ENCODE results near the gene APCDD1L. TPM values are rescaled to one million over a fixed set of nuclear protein-coding genes. Genes with fewer than 3 reads are reported as not detected.
"Not testable (repeated sequence)": the region's sequence is repeated elsewhere in the genome, so short reads cannot be mapped to it uniquely, and the experiment has no call there.

APCDD1L gene
- total RNA-seq, 1 donor from 2014 or later = not detected

- DNase-seq (ENCODE audit: low read depth in 2 of 2) = peak in 1 of 2 donors; percentile 30
Measured at GRCh38 chr20:58446264-58446959, 68.8 kb downstream of the APCDD1L start.

GRCh38 chr20:58444746-58445255 lies 70.4 kb downstream of the APCDD1L start:
- DNase-seq (ENCODE audit: low read depth in 2 of 2) = no peak

GRCh38 chr20:58441723-58442122 lies 73.5 kb downstream of the APCDD1L start:
- DNase-seq (ENCODE audit: low read depth in 2 of 2) = no peak

GRCh38 chr20:58440021-58440767 lies 75.0 kb downstream of the APCDD1L start:
- DNase-seq (ENCODE audit: low read depth in 2 of 2) = peak; percentile 63 to 94

GRCh38 chr20:58438970-58439808 lies 76.0 kb downstream of the APCDD1L start:
- peak in 1 of 2 donors; percentile 11 for DNase-seq (ENCODE audit: low read depth in 2 of 2)

- no peak for DNase-seq (ENCODE audit: low read depth in 2 of 2)
Measured at GRCh38 chr20:58436868-58437645, 78.1 kb downstream of the APCDD1L start.

GRCh38 chr20:58435237-58435636 lies 80.0 kb downstream of the APCDD1L start:
- no peak for DNase-seq (ENCODE audit: low read depth in 2 of 2)

- DNase-seq (ENCODE audit: low read depth in 2 of 2) = no peak
Measured at GRCh38 chr20:58434326-58434725, 80.9 kb downstream of the APCDD1L start.

GRCh38 chr20:58433759-58434158 lies 81.4 kb downstream of the APCDD1L start:
- DNase-seq (ENCODE audit: low read depth in 2 of 2) = peak in 1 of 2 donors; percentile 78

GRCh38 chr20:58433029-58433647 lies 82.1 kb downstream of the APCDD1L start:
- DNase-seq (ENCODE audit: low read depth in 2 of 2) = no peak

- DNase-seq (ENCODE audit: low read depth in 2 of 2) = no peak
Measured at GRCh38 chr20:58432186-58432954, 82.8 kb downstream of the APCDD1L start.

- DNase-seq (ENCODE audit: low read depth in 2 of 2) = no peak
Measured at GRCh38 chr20:58431134-58431533, 84.1 kb downstream of the APCDD1L start.

- no peak for DNase-seq (ENCODE audit: low read depth in 2 of 2)
Measured at GRCh38 chr20:58429303-58429702, 85.9 kb downstream of the APCDD1L start.

GRCh38 chr20:58428364-58428763 lies 86.8 kb downstream of the APCDD1L start:
- DNase-seq (ENCODE audit: low read depth in 2 of 2) = no peak

GRCh38 chr20:58427571-58427970 lies 87.6 kb downstream of the APCDD1L start:
- not testable (repeated sequence) for DNase-seq (ENCODE audit: low read depth in 2 of 2)

- DNase-seq (ENCODE audit: low read depth in 2 of 2) = no peak
Measured at GRCh38 chr20:58424218-58424969, 90.8 kb downstream of the APCDD1L start.

- no peak for DNase-seq (ENCODE audit: low read depth in 2 of 2)
Measured at GRCh38 chr20:58421497-58421850, 93.7 kb downstream of the APCDD1L start.

- DNase-seq (ENCODE audit: low read depth in 2 of 2) = peak in 1 of 2 donors; percentile 42
Measured at GRCh38 chr20:58420798-58421496, 94.3 kb downstream of the APCDD1L start.

Data from lung microvascular endothelial cell (primary cell).